CD14-positive monocyte (primary cell): ENCODE data around the gene CFAP70. TPM values are rescaled to one million over a fixed set of nuclear protein-coding genes. Genes with fewer than 3 reads are reported as not detected.
"Not testable (repeated sequence)": the region's sequence is repeated elsewhere in the genome, so short reads cannot be mapped to it uniquely, and the experiment has no call there.

Experiments used
- DNase-seq, 3 donors: peaks; one replicate each; pipeline ENCODE4 v3.0.0-alpha.2; 2011 to 2022
- H2AFZ ChIP-seq: 2 replicates; pipeline ENCODE4 v1.6.0; 2012; ENCODE audit warnings: mild to moderate bottlenecking, low read depth, low read length, inconsistent platforms; ENCODE audit not compliant: insufficient read depth, poor library complexity, severe bottlenecking
- H3K27ac ChIP-seq, 2 donors: 1 replicate in 1 of 2; 2 replicates in 1 of 2; pipeline ENCODE4 v1.5.1; 2012 to 2013; ENCODE audit warnings: low read length in 2 of 2, control low read depth in 1 of 2, inconsistent platforms in 1 of 2, low read depth in 1 of 2, mild to moderate bottlenecking in 1 of 2
- H3K27me3 ChIP-seq, 2 donors: one replicate each; pipeline versions ENCODE4 v1.6.0 to v1.6.1; 2011 to 2013; ENCODE audit warnings: low read length in 2 of 2; ENCODE audit not compliant: control insufficient read depth in 2 of 2, insufficient read depth in 2 of 2
- H3K36me3 ChIP-seq, 2 donors: replicated peaks in 1 of 2; 1 replicate in 1 of 2; 2 replicates in 1 of 2; pipeline versions ENCODE4 v1.5.1 to v1.6.1; 2012 to 2013; ENCODE audit warnings: low read length in 2 of 2, control low read depth in 1 of 2, inconsistent platforms in 1 of 2, mild to moderate bottlenecking in 1 of 2; ENCODE audit not compliant: insufficient read depth in 2 of 2, control insufficient read depth in 1 of 2
- H3K4me1 ChIP-seq, 2 donors: 1 replicate in 1 of 2; 2 replicates in 1 of 2; pipeline versions ENCODE4 v1.5.1 to v1.6.1; 2012 to 2013; ENCODE audit warnings: low read length in 2 of 2, control low read depth in 1 of 2, inconsistent platforms in 1 of 2, mild to moderate bottlenecking in 1 of 2, moderate library complexity in 1 of 2; ENCODE audit not compliant: insufficient read depth in 2 of 2, control insufficient read depth in 1 of 2
- H3K4me2 ChIP-seq: replicated peaks from 2 replicates; pipeline ENCODE3; 2012; ENCODE audit warnings: low read length, moderate library complexity, mild to moderate bottlenecking; ENCODE audit not compliant: poor library complexity, severe bottlenecking; ENCODE audit errors: extremely low read depth
- H3K4me3 ChIP-seq, 3 experiments: fragments of 200-600 bp in 1 of 3; sonication (generic) in 1 of 3; replicated peaks in 1 of 3; 1 replicate in 2 of 3; 2 replicates in 1 of 3; pipeline ENCODE4 v1.5.1; 2011 to 2013; ENCODE audit warnings: low read length in 3 of 3, mild to moderate bottlenecking in 3 of 3, control low read depth in 2 of 3, low read depth in 2 of 3, inconsistent platforms in 1 of 3, moderate library complexity in 1 of 3
- H3K79me2 ChIP-seq: 2 replicates; pipeline ENCODE4 v1.6.0; 2012; ENCODE audit warnings: mild to moderate bottlenecking, control low read depth, inconsistent platforms, low read length, moderate library complexity; ENCODE audit not compliant: insufficient read depth
- H3K9ac ChIP-seq: 2 replicates; pipeline ENCODE4 v1.6.0; 2017; ENCODE audit warnings: low read length, mild to moderate bottlenecking; ENCODE audit not compliant: insufficient read depth, poor library complexity, severe bottlenecking
- H3K9me3 ChIP-seq, 2 donors: replicated peaks in 1 of 2; 1 replicate in 1 of 2; 2 replicates in 1 of 2; pipeline versions ENCODE4 v1.5.1 to v1.6.1; 2012 to 2013; ENCODE audit warnings: low read length in 2 of 2, control low read depth in 1 of 2; ENCODE audit not compliant: control insufficient read depth in 1 of 2, insufficient read depth in 1 of 2
- H4K20me1 ChIP-seq: 2 replicates; pipeline ENCODE4 v1.6.0; 2012; ENCODE audit warnings: mild to moderate bottlenecking, low read length, control low read depth, moderate library complexity; ENCODE audit not compliant: insufficient read depth
- H3K27ac Mint-ChIP-seq, 7 donors: one replicate each; pipeline ENCODE4 v1.8.0; 2020; ENCODE audit warnings: mild to moderate bottlenecking in 7 of 7, mixed read lengths in 7 of 7, moderate library complexity in 6 of 7, inconsistent platforms in 2 of 7
- H3K27me3 Mint-ChIP-seq, 3 donors: one replicate each; pipeline ENCODE4 v1.8.0; 2021 to 2022; ENCODE audit warnings: low read depth in 3 of 3, mild to moderate bottlenecking in 3 of 3, mixed read lengths in 3 of 3, moderate library complexity in 3 of 3, inconsistent platforms in 1 of 3
- H3K36me3 Mint-ChIP-seq, 2 donors: one replicate each; pipeline ENCODE4 v1.8.0; 2020; ENCODE audit warnings: mixed read lengths in 2 of 2, inconsistent platforms in 1 of 2, mild to moderate bottlenecking in 1 of 2
- H3K4me1 Mint-ChIP-seq: one replicate; pipeline ENCODE4 v1.8.0; 2020; ENCODE audit warnings: mild to moderate bottlenecking, mixed read lengths
- H3K4me3 Mint-ChIP-seq, 2 donors: one replicate each; pipeline ENCODE4 v1.8.0; 2020; ENCODE audit warnings: mild to moderate bottlenecking in 2 of 2, mixed read lengths in 2 of 2, moderate library complexity in 1 of 2
- H3K9me3 Mint-ChIP-seq, 7 donors: one replicate each; pipeline ENCODE4 v1.8.0; 2020 to 2022; ENCODE audit warnings: mixed read lengths in 7 of 7, mild to moderate bottlenecking in 6 of 7, moderate library complexity in 6 of 7, inconsistent platforms in 2 of 7
- WGBS: methylation state at CpG from one replicate; pipeline ENCODE4 v1.1.5; 2013; ENCODE audit warnings: missing lambda C conversion rate; ENCODE audit not compliant: insufficient coverage; 5-methylcytosine and 5-hydroxymethylcytosine counted together
- intact Hi-C, 2 donors: fragments of 100-400 bp; cut with micrococcal nuclease; formaldehyde crosslinking; loops; one replicate each; pipeline versions ENCODE4 v1.15.0 to v1.15.1; 2023
- polyA plus RNA-seq, 3 donors: library from polyadenylated mRNA; depleted of rRNA in 1 of 3; unstranded in 2 of 3; stranded (reverse) in 1 of 3; fragments of 300-500 nt in 2 of 3; fragments of >200 nt in 1 of 3; fragmentation: Illumina TruSeq in 2 of 3; gene quantifications; 1 replicate in 2 of 3; 2 replicates in 1 of 3; pipeline ENCODE4 v1.2.3, GENCODE V29; 2012 to 2021
- TF ChIP-seq, protein P1 (sequence below): fragments of 200-600 bp; IDR thresholded peaks from one replicate; pipeline ENCODE4 v1.8.0; 2022; ENCODE audit warnings: antibody characterized with exemption, mild to moderate bottlenecking

Gene CFAP70
- polyA plus RNA-seq, 3 donors = 0.13 to 1.1 TPM; not detected in 1

GRCh38 chr10:73333202-73333601 is 25.5 kb downstream of the CFAP70 start:
- TF ChIP-seq, protein P1, sequence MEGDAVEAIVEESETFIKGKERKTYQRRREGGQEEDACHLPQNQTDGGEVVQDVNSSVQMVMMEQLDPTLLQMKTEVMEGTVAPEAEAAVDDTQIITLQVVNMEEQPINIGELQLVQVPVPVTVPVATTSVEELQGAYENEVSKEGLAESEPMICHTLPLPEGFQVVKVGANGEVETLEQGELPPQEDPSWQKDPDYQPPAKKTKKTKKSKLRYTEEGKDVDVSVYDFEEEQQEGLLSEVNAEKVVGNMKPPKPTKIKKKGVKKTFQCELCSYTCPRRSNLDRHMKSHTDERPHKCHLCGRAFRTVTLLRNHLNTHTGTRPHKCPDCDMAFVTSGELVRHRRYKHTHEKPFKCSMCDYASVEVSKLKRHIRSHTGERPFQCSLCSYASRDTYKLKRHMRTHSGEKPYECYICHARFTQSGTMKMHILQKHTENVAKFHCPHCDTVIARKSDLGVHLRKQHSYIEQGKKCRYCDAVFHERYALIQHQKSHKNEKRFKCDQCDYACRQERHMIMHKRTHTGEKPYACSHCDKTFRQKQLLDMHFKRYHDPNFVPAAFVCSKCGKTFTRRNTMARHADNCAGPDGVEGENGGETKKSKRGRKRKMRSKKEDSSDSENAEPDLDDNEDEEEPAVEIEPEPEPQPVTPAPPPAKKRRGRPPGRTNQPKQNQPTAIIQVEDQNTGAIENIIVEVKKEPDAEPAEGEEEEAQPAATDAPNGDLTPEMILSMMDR = no peak
- no peak overlapping the region for H3K4me3 Mint-ChIP-seq
- WGBS = no CpG with 5 or more reads among the region's 1 CpG
- Histone ChIP-seq H3K4me3 (no peak overlapping the region), H3K79me2 (no peaks in the 10 kb centered on the region), H3K9ac (no peak overlapping the region), H2AFZ (no peak overlapping the region), H3K36me3 (no peaks in the 10 kb centered on the region), H3K27me3 (peaks cover 2 to 3% of the 10 kb centered on the region in 2 donors), H3K27ac (no peak overlapping the region), H3K4me2 (no peak overlapping the region), H4K20me1 (no peaks in the 10 kb centered on the region), H3K4me1 (no peaks in the 10 kb centered on the region), H3K9me3 (no peaks in the 10 kb centered on the region)
- H3K9me3 Mint-ChIP-seq = peaks cover 0 to 2% (median 0%) of the 10 kb centered on the region in 7 donors
- H3K36me3 Mint-ChIP-seq = no peaks in the 10 kb centered on the region
- H3K27me3 Mint-ChIP-seq = peaks cover 3 to 9% (median 5%) of the 10 kb centered on the region in 3 donors
- no peak overlapping the region for H3K27ac Mint-ChIP-seq
- DNase-seq = no peak
- intact Hi-C loops = no loop called here
- no peaks in the 10 kb centered on the region for H3K4me1 Mint-ChIP-seq

- H3K27me3 Mint-ChIP-seq = peaks cover 3 to 9% (median 5%) of the 10 kb centered on the region in 3 donors
- H3K27ac ChIP-seq = no peak overlapping the region
These were observed 26.3 kb downstream of the CFAP70 start for GRCh38 chr10:73332379-73332778.

DNA sequence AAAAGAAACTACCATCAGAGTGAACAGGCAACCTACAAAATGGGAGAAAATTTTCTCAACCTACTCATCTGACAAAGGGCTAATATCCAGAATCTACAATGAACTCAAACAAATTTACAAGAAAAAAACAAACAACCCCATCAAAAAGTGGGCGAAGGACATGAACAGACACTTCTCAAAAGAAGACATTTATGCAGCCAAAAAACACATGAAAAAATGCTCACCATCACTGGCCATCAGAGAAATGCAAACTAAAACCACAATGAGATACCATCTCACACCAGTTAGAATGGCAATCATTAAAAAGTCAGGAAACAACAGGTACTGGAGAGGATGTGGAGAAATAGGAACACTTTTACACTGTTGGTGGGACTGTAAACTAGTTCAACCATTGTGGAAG is 30.1 kb downstream of the CFAP70 start:
- H3K4me2 ChIP-seq, H3K79me2 ChIP-seq, H3K36me3 Mint-ChIP-seq, H3K4me1 ChIP-seq, DNase-seq, intact Hi-C loops, H2AFZ ChIP-seq, H4K20me1 ChIP-seq, H3K36me3 ChIP-seq, H3K27me3 ChIP-seq, H3K4me3 ChIP-seq, H3K4me3 Mint-ChIP-seq, H3K4me1 Mint-ChIP-seq, H3K27me3 Mint-ChIP-seq, H3K9me3 ChIP-seq, H3K9ac ChIP-seq, H3K27ac Mint-ChIP-seq, H3K27ac ChIP-seq: not testable (repeated sequence)
- peaks cover 0 to 12% (median 9%) of the 10 kb centered on the region in 7 donors for H3K9me3 Mint-ChIP-seq
- WGBS = no CpG with 5 or more reads among the region's 1 CpG

More at GRCh38 chr10:73332379-73332778, 26.3 kb downstream of the CFAP70 start:
- Mint-ChIP-seq H3K36me3 (no peaks in the 10 kb centered on the region), H3K27ac (no peak overlapping the region), H3K4me1 (no peaks in the 10 kb centered on the region), H3K4me3 (no peak overlapping the region), H3K9me3 (peaks cover 0 to 6% (median 2%) of the 10 kb centered on the region in 7 donors)
- Histone ChIP-seq H3K27me3 (peaks cover 2 to 3% of the 10 kb centered on the region in 2 donors), H3K4me3 (no peak overlapping the region), H2AFZ (no peak overlapping the region), H3K36me3 (no peaks in the 10 kb centered on the region), H3K4me1 (no peaks in the 10 kb centered on the region), H3K4me2 (no peak overlapping the region), H3K9me3 (no peaks in the 10 kb centered on the region), H3K9ac (no peak overlapping the region), H4K20me1 (no peaks in the 10 kb centered on the region), H3K79me2 (no peaks in the 10 kb centered on the region)
- TF ChIP-seq, protein P1 = no peak
- intact Hi-C loops = no loop called here
- WGBS = no CpG with 5 or more reads among the region's 2 CpGs
- no peak for DNase-seq
